SK-N-SH treated with all-trans-retinoic acid at 6 μM for 48 hours (cell line): ENCODE data around the gene FGF10.

Experiments
- CREB5 ChIP-seq: fragments of 250-450 bp; sonication (Bioruptor Pico); IDR thresholded peaks from 2 replicates; pipeline ENCODE4 v1.5.1; 2020; ENCODE audit warnings: low read depth, mild to moderate bottlenecking, moderate library complexity
- CSRNP3 ChIP-seq: fragments of 250-450 bp; sonication (Bioruptor Pico); IDR thresholded peaks from 2 replicates; pipeline ENCODE4 v1.5.1; 2021; ENCODE audit warnings: mild to moderate bottlenecking, moderate library complexity
- ESRRG ChIP-seq: fragments of 250-450 bp; sonication (Bioruptor Pico); IDR thresholded peaks from 2 replicates; pipeline ENCODE4 v1.6.1; 2021; ENCODE audit warnings: mild to moderate bottlenecking
- OSR1 ChIP-seq: fragments of 250-450 bp; sonication (Bioruptor Pico); IDR thresholded peaks from 2 replicates; pipeline ENCODE4 v1.8.0; 2022; ENCODE audit warnings: moderate library complexity, mild to moderate bottlenecking, inconsistent platforms
- PPARA ChIP-seq: fragments of 250-450 bp; sonication (Bioruptor Pico); IDR thresholded peaks from 2 replicates; pipeline ENCODE4 v1.5.0; 2020; ENCODE audit warnings: mild to moderate bottlenecking, borderline replicate concordance
- RARB ChIP-seq: fragments of 250-450 bp; sonication (Bioruptor Pico); IDR thresholded peaks from 2 replicates; pipeline ENCODE4 v1.8.0; 2021; ENCODE audit warnings: mild to moderate bottlenecking, moderate library complexity

- TF ChIP-seq RARB (CRISPR knock-in tag) (no peak), OSR1 (CRISPR knock-in tag) (no peak), ESRRG (CRISPR knock-in tag) (no peak), CREB5 (CRISPR knock-in tag) (no peak), PPARA (CRISPR knock-in tag) (no peak), CSRNP3 (CRISPR knock-in tag) (no peak)
Measured at GRCh38 chr5:44396312-44396711, 7.1 kb upstream of the FGF10 start.
